Panc1 (cell line): ENCODE results near the gene EFL1. TPM values are rescaled to one million over a fixed set of nuclear protein-coding genes. Genes with fewer than 3 reads are reported as not detected.

Experiments
- ATAC-seq: fragments of 200-7000 bp; cut with Tn5 transposase; 2 replicates; pipeline ENCODE4 v1.9.1; 2020; ENCODE audit warnings: mild to moderate bottlenecking, moderate library complexity
- BruUV-seq: library from RNA; stranded (reverse); fragments of 400-500 nt; replicated peaks from 2 replicates; lab custom pipeline; 2021; lab: Mats Ljungman, UMichigan
- CTCF ChIA-PET: fragments of 300-600 bp; sonication (Branson Sonifier 250); formaldehyde crosslinking; loops from one replicate; lab custom pipeline; 2022; ENCODE audit warnings: antibody characterized with exemption; lab: Charles Lee
- POLR2A ChIA-PET: fragments of 300-600 bp; sonication (Branson Sonifier 250); formaldehyde crosslinking; loops from one replicate; lab custom pipeline; 2022; ENCODE audit warnings: antibody characterized with exemption; lab: Charles Lee
- DNase-seq: peaks from one replicate; pipeline ENCODE4 v3.0.0-alpha.2; 2010; ENCODE audit warnings: low read depth, low spot score
- H3K27ac ChIP-seq: 2 replicates; pipeline ENCODE4 v1.5.1; 2011; ENCODE audit warnings: mild to moderate bottlenecking, low read length, inconsistent platforms
- H3K27me3 ChIP-seq: fragments of 200-500 bp; sonication (Bioruptor generic); 2 replicates; pipeline ENCODE4 v1.6.0; 2014; ENCODE audit warnings: low read length, inconsistent platforms; ENCODE audit not compliant: control insufficient read depth, insufficient read depth
- H3K36me3 ChIP-seq: fragments of 200-500 bp; sonication (Bioruptor generic); 2 replicates; pipeline ENCODE4 v1.5.1; 2014; ENCODE audit warnings: inconsistent platforms, mild to moderate bottlenecking, low read length, moderate library complexity; ENCODE audit not compliant: control insufficient read depth, insufficient read depth
- H3K4me1 ChIP-seq: 2 replicates; pipeline ENCODE4 v1.5.1; 2011; ENCODE audit warnings: inconsistent platforms, mild to moderate bottlenecking, low read length, moderate library complexity; ENCODE audit not compliant: control insufficient read depth, insufficient read depth
- H3K4me3 ChIP-seq, 2 experiments: 2 replicates each; pipeline ENCODE4 v1.5.1; 2011 to 2012; ENCODE audit warnings: low read depth in 2 of 2, low read length in 2 of 2, mild to moderate bottlenecking in 2 of 2, inconsistent platforms in 1 of 2, moderate library complexity in 1 of 2
- H3K9me3 ChIP-seq: fragments of 200-500 bp; sonication (Bioruptor generic); 2 replicates; pipeline ENCODE4 v1.5.1; 2014; ENCODE audit warnings: low read depth, mild to moderate bottlenecking, inconsistent platforms, low read length, moderate library complexity; ENCODE audit not compliant: control insufficient read depth, insufficient read depth
- POLR2AphosphoS5 ChIP-seq: IDR thresholded peaks from 2 replicates; pipeline ENCODE4 v1.6.1; 2012; ENCODE audit warnings: mild to moderate bottlenecking, low read depth, low read length, moderate library complexity
- REST ChIP-seq, 2 experiments: IDR thresholded peaks; 2 replicates each; pipeline ENCODE4 v1.6.1; 2011 to 2012; ENCODE audit warnings: low read depth in 2 of 2, control low read depth in 1 of 2, low read length in 1 of 2, mild to moderate bottlenecking in 1 of 2, moderate library complexity in 1 of 2; ENCODE audit not compliant: insufficient read depth in 1 of 2
- SIN3A ChIP-seq: IDR thresholded peaks from 2 replicates; pipeline ENCODE4 v1.6.1; 2012; ENCODE audit warnings: low read depth, mild to moderate bottlenecking, low read length, moderate library complexity, borderline replicate concordance; ENCODE audit not compliant: insufficient read depth
- TCF7L2 ChIP-seq: IDR thresholded peaks from 2 replicates; pipeline ENCODE4 v1.6.1; 2011; ENCODE audit warnings: mild to moderate bottlenecking, low read depth, low read length, inconsistent platforms
- in situ Hi-C: cut with HindIII; loops from 2 replicates; pipeline ENCODE4 v1.10.0; 2016; ENCODE audit warnings: low sequenced_read_pairs, low pct_unique_long_range_greater_than_20kb
- intact Hi-C: fragments of 100-400 bp; cut with micrococcal nuclease; formaldehyde crosslinking; loops from one replicate; pipeline ENCODE4 v1.10.0; 2022; ENCODE audit not compliant: unreplicated experiment
- total RNA-seq: library from RNA; stranded (reverse); gene quantifications from one replicate; pipeline ENCODE4 v1.2.1, GENCODE V29; 2021; ENCODE audit not compliant: unreplicated experiment
- TF ChIP-seq, protein P1 (sequence below): fragments of 450-650 bp; IDR thresholded peaks from 2 replicates; pipeline ENCODE4 v1.5.1; 2017; ENCODE audit warnings: mild to moderate bottlenecking

EFL1 gene
- total RNA-seq, 1 experiment from 2014 or later: 20.2 TPM

DNA sequence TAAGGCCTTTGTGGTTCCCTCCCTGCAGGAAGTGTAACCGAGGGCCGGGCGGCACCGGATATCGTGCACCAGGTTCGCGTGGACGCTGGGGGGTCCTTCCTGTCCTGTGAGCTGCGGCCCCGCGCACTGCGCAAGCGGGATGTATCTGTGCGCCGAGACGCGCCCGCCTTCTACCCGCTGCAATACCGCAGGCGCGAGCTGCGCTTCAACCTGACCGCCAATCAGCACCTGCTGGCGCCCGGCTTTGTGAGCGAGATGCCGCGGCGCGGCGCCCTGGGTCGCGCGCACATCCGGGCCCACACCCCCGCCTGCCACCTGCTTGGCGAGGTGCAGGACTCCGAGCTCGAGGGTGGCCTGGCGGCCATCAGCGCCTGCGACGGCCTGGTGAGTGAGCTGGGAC, 36.0 kb upstream of the EFL1 start:
- DNase-seq (no peak), ATAC-seq (no peak)
- no peak overlapping the region for H3K27ac ChIP-seq
- no peaks in the 10 kb centered on the region for H3K27me3 ChIP-seq
- in situ Hi-C loops (no loop called here), intact Hi-C loops (no loop called here)
- no peak for TF ChIP-seq REST (IDR thresholded peaks at IDR 0.05; ENCODE audit: insufficient read depth in 1 of 2, low read depth in 2 of 2, low read length in 1 of 2)
- TF ChIP-seq, protein P1, sequence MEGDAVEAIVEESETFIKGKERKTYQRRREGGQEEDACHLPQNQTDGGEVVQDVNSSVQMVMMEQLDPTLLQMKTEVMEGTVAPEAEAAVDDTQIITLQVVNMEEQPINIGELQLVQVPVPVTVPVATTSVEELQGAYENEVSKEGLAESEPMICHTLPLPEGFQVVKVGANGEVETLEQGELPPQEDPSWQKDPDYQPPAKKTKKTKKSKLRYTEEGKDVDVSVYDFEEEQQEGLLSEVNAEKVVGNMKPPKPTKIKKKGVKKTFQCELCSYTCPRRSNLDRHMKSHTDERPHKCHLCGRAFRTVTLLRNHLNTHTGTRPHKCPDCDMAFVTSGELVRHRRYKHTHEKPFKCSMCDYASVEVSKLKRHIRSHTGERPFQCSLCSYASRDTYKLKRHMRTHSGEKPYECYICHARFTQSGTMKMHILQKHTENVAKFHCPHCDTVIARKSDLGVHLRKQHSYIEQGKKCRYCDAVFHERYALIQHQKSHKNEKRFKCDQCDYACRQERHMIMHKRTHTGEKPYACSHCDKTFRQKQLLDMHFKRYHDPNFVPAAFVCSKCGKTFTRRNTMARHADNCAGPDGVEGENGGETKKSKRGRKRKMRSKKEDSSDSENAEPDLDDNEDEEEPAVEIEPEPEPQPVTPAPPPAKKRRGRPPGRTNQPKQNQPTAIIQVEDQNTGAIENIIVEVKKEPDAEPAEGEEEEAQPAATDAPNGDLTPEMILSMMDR: no peak
- TF ChIP-seq SIN3A: no peak
- no peak for TF ChIP-seq POLR2AphosphoS5
- TF ChIP-seq TCF7L2: no peak
- no peaks in the 10 kb centered on the region for H3K9me3 ChIP-seq
- ChIA-PET POLR2A (no interaction called here), CTCF (no interaction called here)
- H3K36me3 ChIP-seq: no peaks in the 10 kb centered on the region
- no TSS peak for BruUV-seq
- no peaks in the 10 kb centered on the region for H3K4me1 ChIP-seq
- H3K4me3 ChIP-seq: no peak overlapping the region

DNA sequence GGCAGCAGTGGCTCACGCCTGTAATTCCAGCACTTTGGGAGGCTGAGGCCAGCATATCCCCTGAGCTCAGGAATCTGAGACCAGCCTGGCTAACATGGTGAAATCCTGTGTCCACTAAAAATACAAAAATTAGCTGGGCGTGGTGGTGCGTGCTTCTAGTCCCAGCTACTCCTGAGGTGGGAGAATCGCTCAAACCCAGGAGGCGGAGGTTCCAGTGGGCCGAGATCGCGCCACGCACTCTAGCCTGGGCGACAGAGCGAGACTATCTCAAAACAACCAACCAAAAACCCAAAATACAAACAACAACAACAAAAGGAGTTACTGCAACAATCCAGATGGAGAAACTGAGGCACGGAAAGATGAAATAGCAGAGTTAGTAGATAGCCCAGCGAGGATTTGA, 35.5 kb upstream of the EFL1 start:
- H3K36me3 ChIP-seq: no peaks in the 10 kb centered on the region
- H3K4me1 ChIP-seq: no peaks in the 10 kb centered on the region
- H3K27me3 ChIP-seq: no peaks in the 10 kb centered on the region
- ChIA-PET CTCF (no interaction called here), POLR2A (no interaction called here)
- TF ChIP-seq TCF7L2 (no peak), REST (IDR thresholded peaks at IDR 0.05; ENCODE audit: insufficient read depth in 1 of 2, low read depth in 2 of 2, low read length in 1 of 2) (no peak), POLR2AphosphoS5 (no peak), SIN3A (no peak)
- TF ChIP-seq, protein P1: no peak
- intact Hi-C loops (no loop called here), in situ Hi-C loops (no loop called here)
- H3K9me3 ChIP-seq: no peaks in the 10 kb centered on the region
- DNase-seq (no peak), ATAC-seq (no peak)
- no peak overlapping the region for H3K4me3 ChIP-seq
- BruUV-seq: no TSS peak
- H3K27ac ChIP-seq: no peak overlapping the region
